Measurements from ENCODE around the gene RND2.
"Not testable (repeated sequence)": the region's sequence is repeated elsewhere in the genome, so short reads cannot be mapped to it uniquely, and the experiment has no call there.

RND2 gene

GRCh38 chr17:43040655-43041054 lies 15.6 kb downstream of the RND2 start:
- in situ Hi-C loops (cut with HindIII; ENCODE audit: low sequenced_read_pairs) = loop anchor here (5.0 kb wide), 1 partner anchor 77 kb away; no protein-coding TSS in a partner anchor

GRCh38 chr17:43042025-43042628 lies 17.1 kb downstream of the RND2 start:
- TF ChIP-seq CTCF (IDR thresholded peaks at IDR 0.05; ENCODE audit: low read depth, low read length, missing control alignments) = no peak
- in situ Hi-C loops (cut with HindIII; ENCODE audit: low sequenced_read_pairs) = loop anchor here (5.0 kb wide), 1 partner anchor 75 kb away; no protein-coding TSS in a partner anchor
- no peak for DNase-seq (ENCODE audit: low read depth)
- no peak overlapping the region for H3K4me3 ChIP-seq (ENCODE audit: low read depth, low read length)

More at GRCh38 chr17:43040655-43041054, 15.6 kb downstream of the RND2 start:
- H3K4me3 ChIP-seq (ENCODE audit: low read depth, low read length) = no peak overlapping the region
- no peak for TF ChIP-seq CTCF (IDR thresholded peaks at IDR 0.05; ENCODE audit: low read depth, low read length, missing control alignments)
- DNase-seq (ENCODE audit: low read depth) = no peak

GRCh38 chr17:43043307-43043706 lies 18.3 kb downstream of the RND2 start:
- no peak for DNase-seq (ENCODE audit: low read depth)
- no peak overlapping the region for H3K4me3 ChIP-seq (ENCODE audit: low read depth, low read length)
- no peak for TF ChIP-seq CTCF (IDR thresholded peaks at IDR 0.05; ENCODE audit: low read depth, low read length, missing control alignments)
- in situ Hi-C loops (cut with HindIII; ENCODE audit: low sequenced_read_pairs) = loop anchor here (5.0 kb wide), 1 partner anchor 74 kb away; no protein-coding TSS in a partner anchor

GRCh38 chr17:43044024-43044423 lies 19.0 kb downstream of the RND2 start:
- in situ Hi-C loops (cut with HindIII; ENCODE audit: low sequenced_read_pairs) = loop anchor here (5.0 kb wide), 1 partner anchor 73 kb away; no protein-coding TSS in a partner anchor
- no peak for DNase-seq (ENCODE audit: low read depth)
- no peak overlapping the region for H3K4me3 ChIP-seq (ENCODE audit: low read depth, low read length)
- no peak for TF ChIP-seq CTCF (IDR thresholded peaks at IDR 0.05; ENCODE audit: low read depth, low read length, missing control alignments)

GRCh38 chr17:43051969-43052368 lies 26.9 kb downstream of the RND2 start:
- TF ChIP-seq CTCF (IDR thresholded peaks at IDR 0.05; ENCODE audit: low read depth, low read length, missing control alignments) = no peak
- no peak overlapping the region for H3K4me3 ChIP-seq (ENCODE audit: low read depth, low read length)
- in situ Hi-C loops (cut with HindIII; ENCODE audit: low sequenced_read_pairs) = no loop called here
- DNase-seq (ENCODE audit: low read depth) = no peak

GRCh38 chr17:43053008-43053407 lies 28.0 kb downstream of the RND2 start:
- in situ Hi-C loops (cut with HindIII; ENCODE audit: low sequenced_read_pairs); H3K4me3 ChIP-seq (ENCODE audit: low read depth, low read length); DNase-seq (ENCODE audit: low read depth): not testable (repeated sequence)

- DNase-seq (ENCODE audit: low read depth) = no peak
- no peak overlapping the region for H3K4me3 ChIP-seq (ENCODE audit: low read depth, low read length)
- no peak for TF ChIP-seq CTCF (IDR thresholded peaks at IDR 0.05; ENCODE audit: low read depth, low read length, missing control alignments)
- in situ Hi-C loops (cut with HindIII; ENCODE audit: low sequenced_read_pairs) = no loop called here
These were observed 31.0 kb downstream of the RND2 start for GRCh38 chr17:43056051-43056450.

Data from astrocyte of the cerebellum (primary cell).